IMR-90 (cell line): ENCODE data around the gene BHLHA9. TPM values are rescaled to one million over a fixed set of nuclear protein-coding genes. Genes with fewer than 3 reads are reported as not detected.

ENCODE experiments used
- ATAC-seq: fragments of 200-7000 bp; cut with Tn5 transposase; 2 replicates; pipeline ENCODE4 v1.9.1; 2020; ENCODE audit warnings: low read depth, mild to moderate bottlenecking, moderate library complexity
- BruUV-seq: library from RNA; stranded (reverse); fragments of 400-500 nt; replicated peaks from 2 replicates; lab custom pipeline; 2021; lab: Mats Ljungman, UMichigan
- CTCF ChIA-PET: fragments of 300-600 bp; formaldehyde crosslinking; extraction: SDS; loops from one replicate; lab custom pipeline; 2021; ENCODE audit warnings: antibody characterized with exemption; lab: Yijun Ruan, JAX
- POLR2A ChIA-PET: fragments of 300-600 bp; sonication (Branson Sonifier 250); formaldehyde crosslinking; loops from one replicate; lab custom pipeline; 2022; ENCODE audit warnings: antibody characterized with exemption; ENCODE audit not compliant: unreplicated experiment; lab: Charles Lee
- DNase-seq: peaks from one replicate; pipeline ENCODE4 v3.0.0; 2013
- H2AFZ ChIP-seq: replicated peaks from 2 replicates; pipeline ENCODE3; 2013; ENCODE audit warnings: low read length, mild to moderate bottlenecking; ENCODE audit not compliant: poor library complexity
- H2AK5ac ChIP-seq: 2 replicates; pipeline ENCODE4 v1.6.1; 2013; ENCODE audit warnings: low read depth, low read length, inconsistent platforms
- H2AK9ac ChIP-seq: replicated peaks from 2 replicates; pipeline ENCODE3; 2013; ENCODE audit warnings: mild to moderate bottlenecking, low read depth, low read length, moderate library complexity; ENCODE audit not compliant: poor library complexity
- H2BK120ac ChIP-seq: 2 replicates; pipeline ENCODE4 v1.6.1; 2013; ENCODE audit warnings: low read depth, low read length, inconsistent platforms
- H2BK15ac ChIP-seq: 3 replicates; pipeline ENCODE4 v1.6.1; 2013; ENCODE audit warnings: low read depth, low read length, inconsistent platforms
- H2BK20ac ChIP-seq: 2 replicates; pipeline ENCODE4 v1.6.1; 2013; ENCODE audit warnings: low read depth, mild to moderate bottlenecking, inconsistent platforms, low read length, moderate library complexity
- H2BK5ac ChIP-seq: 2 replicates; pipeline ENCODE4 v1.6.1; 2013; ENCODE audit warnings: mild to moderate bottlenecking, low read depth, low read length, inconsistent platforms; ENCODE audit not compliant: poor library complexity, severe bottlenecking
- H3K14ac ChIP-seq: replicated peaks from 2 replicates; pipeline ENCODE4 v1.6.1; 2013; ENCODE audit warnings: low read depth, low read length, inconsistent platforms
- H3K18ac ChIP-seq: 2 replicates; pipeline ENCODE4 v1.6.1; 2013; ENCODE audit warnings: low read depth, low read length, control low read depth
- H3K23ac ChIP-seq: 2 replicates; pipeline ENCODE4 v1.6.1; 2013; ENCODE audit warnings: low read depth, low read length, inconsistent platforms
- H3K27ac ChIP-seq: 2 replicates; pipeline ENCODE4 v1.5.1; 2013; ENCODE audit warnings: mild to moderate bottlenecking, control low read depth, low read length; ENCODE audit not compliant: insufficient read depth
- H3K27me3 ChIP-seq: 2 replicates; pipeline ENCODE4 v1.6.1; 2013; ENCODE audit warnings: low read length; ENCODE audit not compliant: control insufficient read depth, insufficient read depth
- H3K36me3 ChIP-seq: 2 replicates; pipeline ENCODE4 v1.6.1; 2013; ENCODE audit warnings: low read length, mixed read lengths; ENCODE audit not compliant: control insufficient read depth, insufficient read depth
- H3K4ac ChIP-seq: 2 replicates; pipeline ENCODE4 v1.6.1; 2013; ENCODE audit warnings: low read depth, low read length, inconsistent platforms
- H3K4me1 ChIP-seq: 2 replicates; pipeline ENCODE4 v1.6.1; 2013; ENCODE audit warnings: low read length, mixed read lengths; ENCODE audit not compliant: control insufficient read depth, insufficient read depth
- H3K4me2 ChIP-seq: 2 replicates; pipeline ENCODE4 v1.6.1; 2013; ENCODE audit warnings: low read depth, mild to moderate bottlenecking, control low read depth, low read length, moderate library complexity
- H3K4me3 ChIP-seq: 2 replicates; pipeline ENCODE4 v1.5.1; 2013; ENCODE audit warnings: low read depth, mild to moderate bottlenecking, control low read depth, low read length, moderate library complexity; ENCODE audit not compliant: insufficient read depth
- H3K56ac ChIP-seq: 2 replicates; pipeline ENCODE4 v1.6.1; 2013; ENCODE audit warnings: low read length, inconsistent platforms; ENCODE audit not compliant: insufficient read depth; ENCODE audit errors: extremely low read depth
- H3K79me1 ChIP-seq, 2 experiments: 2 replicates each; pipeline ENCODE4 v1.6.1; 2013; ENCODE audit warnings: low read length in 2 of 2, inconsistent platforms in 1 of 2, low read depth in 1 of 2
- H3K9ac ChIP-seq: 2 replicates; pipeline ENCODE4 v1.6.1; 2013; ENCODE audit warnings: low read depth, low read length, control low read depth
- H3K9me1 ChIP-seq: 2 replicates; pipeline ENCODE4 v1.6.1; 2013; ENCODE audit warnings: low read length, inconsistent platforms; ENCODE audit not compliant: insufficient read depth
- H3K9me3 ChIP-seq: 2 replicates; pipeline ENCODE4 v1.6.1; 2013; ENCODE audit warnings: low read length; ENCODE audit not compliant: control insufficient read depth, insufficient read depth
- H4K20me1 ChIP-seq: 2 replicates; pipeline ENCODE4 v1.6.1; 2013; ENCODE audit warnings: low read length, inconsistent platforms; ENCODE audit not compliant: insufficient read depth
- H4K5ac ChIP-seq: 2 replicates; pipeline ENCODE4 v1.6.1; 2013; ENCODE audit warnings: mild to moderate bottlenecking, low read depth, low read length, control low read depth
- H4K8ac ChIP-seq, 2 experiments: 2 replicates each; pipeline ENCODE4 v1.6.1; 2013; ENCODE audit warnings: low read depth in 2 of 2, low read length in 2 of 2, control low read depth in 1 of 2, inconsistent platforms in 1 of 2
- H4K91ac ChIP-seq: 2 replicates; pipeline ENCODE4 v1.6.1; 2013; ENCODE audit warnings: low read depth, low read length, inconsistent platforms; ENCODE audit not compliant: insufficient read depth
- CEBPB ChIP-seq: IDR thresholded peaks from 2 replicates; pipeline ENCODE4 v1.6.1; 2012; ENCODE audit warnings: low read depth, low read length, improper control_type of control experiment
- CHD1 ChIP-seq: IDR thresholded peaks from 2 replicates; pipeline ENCODE4 v1.6.1; 2012; ENCODE audit warnings: low read depth, low read length, improper control_type of control experiment
- CTCF ChIP-seq: conservative IDR thresholded peaks from 2 replicates; pipeline ENCODE4 v1.5.1; 2012; ENCODE audit warnings: mild to moderate bottlenecking, low read depth, low read length, improper control_type of control experiment
- ELK1 ChIP-seq: fragments of 150-350 bp; IDR thresholded peaks from 2 replicates; pipeline ENCODE4 v1.6.1; 2016; ENCODE audit warnings: low read depth, mild to moderate bottlenecking, low read length, moderate library complexity, borderline replicate concordance
- FOS ChIP-seq: fragments of 150-350 bp; IDR thresholded peaks from 2 replicates; pipeline ENCODE4 v1.6.1; 2016; ENCODE audit warnings: low read depth, low read length
- MAFK ChIP-seq: IDR thresholded peaks from 2 replicates; pipeline ENCODE4 v1.6.1; 2012; ENCODE audit warnings: low read depth, low read length, improper control_type of control experiment
- MXI1 ChIP-seq: IDR thresholded peaks from 2 replicates; pipeline ENCODE4 v1.6.1; 2012; ENCODE audit warnings: low read depth, mild to moderate bottlenecking, low read length, moderate library complexity, borderline replicate concordance
- NFE2L2 ChIP-seq: fragments of 150-350 bp; IDR thresholded peaks from 2 replicates; pipeline ENCODE4 v1.6.1; 2016; ENCODE audit warnings: low read depth, mild to moderate bottlenecking, low read length
- RAD21 ChIP-seq: IDR thresholded peaks from 2 replicates; pipeline ENCODE4 v1.6.1; 2012; ENCODE audit warnings: low read length, improper control_type of control experiment
- RCOR1 ChIP-seq: IDR thresholded peaks from 2 replicates; pipeline ENCODE4 v1.6.1; 2012; ENCODE audit warnings: mild to moderate bottlenecking, low read length, improper control_type of control experiment; ENCODE audit not compliant: insufficient replicate concordance
- RFX5 ChIP-seq: IDR thresholded peaks from 2 replicates; pipeline ENCODE4 v1.8.0; 2012; ENCODE audit warnings: low read depth, mild to moderate bottlenecking, low read length, moderate library complexity
- SMC3 ChIP-seq: fragments of 150-350 bp; IDR thresholded peaks from 2 replicates; pipeline ENCODE4 v1.6.1; 2016; ENCODE audit warnings: low read depth, mild to moderate bottlenecking, antibody characterized with exemption, low read length, moderate library complexity
- USF2 ChIP-seq: fragments of 150-350 bp; IDR thresholded peaks from 2 replicates; pipeline ENCODE4 v1.6.1; 2017; ENCODE audit warnings: mild to moderate bottlenecking, antibody characterized with exemption, low read length, low read depth
- WGBS, 2 experiments: methylation state at CpG; one replicate each; pipeline versions ENCODE4 v1.1.5 to v1.1.7; 2013; ENCODE audit warnings: missing lambda C conversion rate in 2 of 2; ENCODE audit not compliant: insufficient read length in 1 of 2; ENCODE audit errors: extremely low coverage in 2 of 2; 5-methylcytosine and 5-hydroxymethylcytosine counted together
- dilution Hi-C: fragments of 300-500 bp; cut with HindIII; formaldehyde crosslinking; loops from one replicate; pipeline ENCODE4 v1.14.3; 2018; ENCODE audit warnings: low sequenced_read_pairs; ENCODE audit not compliant: unreplicated experiment
- in situ Hi-C: fragments of 300-500 bp; cut with MboI; formaldehyde crosslinking; loops from 3 replicates; pipeline ENCODE4 v1.14.3; 2019; ENCODE audit warnings: low sequenced_read_pairs, inconsistent platforms, mixed read lengths
- intact Hi-C: fragments of 100-400 bp; cut with micrococcal nuclease; formaldehyde crosslinking; loops from 2 replicates; pipeline ENCODE4 v1.10.0; 2022
- polyA plus RNA-seq, 3 experiments: library from polyadenylated mRNA; depleted of rRNA; stranded (reverse); fragments of >200 nt; gene quantifications; 2 replicates each; pipeline ENCODE4 v1.2.3, GENCODE V29; 2012; ENCODE audit warnings: low replicate concordance in 1 of 3
- total RNA-seq: library from RNA; depleted of rRNA; stranded (reverse); fragments of >200 nt; gene quantifications from 2 replicates; pipeline ENCODE4 v1.2.3, GENCODE V29; 2012

Gene BHLHA9
- total and polyA plus RNA-seq, 2 of the 4 experiments (the other 2 are of a cell fraction): not detected

- H3K36me3 ChIP-seq: no peaks in the 10 kb centered on the region
- no peak overlapping the region for H2BK5ac ChIP-seq
- no peak overlapping the region for H2BK15ac ChIP-seq
- ATAC-seq (no peak), DNase-seq (no peak)
- H2AK9ac ChIP-seq: no peak overlapping the region
- TF ChIP-seq RCOR1: no peak
- TF ChIP-seq ELK1: no peak
- TF ChIP-seq USF2: no peak
- no peak for TF ChIP-seq RAD21
- no peak for TF ChIP-seq FOS
- no peak for TF ChIP-seq MXI1
- TF ChIP-seq RFX5: no peak
- TF ChIP-seq CHD1: no peak
- TF ChIP-seq CTCF: no peak
- no peak for TF ChIP-seq NFE2L2
- TF ChIP-seq SMC3: no peak
- no peak for TF ChIP-seq MAFK
- no peak for TF ChIP-seq CEBPB
- H3K27ac ChIP-seq: no peak overlapping the region
- no peak overlapping the region for H2AK5ac ChIP-seq
- no peak overlapping the region for H3K4me3 ChIP-seq
- no peak overlapping the region for H3K4me2 ChIP-seq
- no peak overlapping the region for H3K14ac ChIP-seq
- H3K9ac ChIP-seq: no peak overlapping the region
- H2BK120ac ChIP-seq: no peak overlapping the region
- intact Hi-C loops: no loop called here
- no peak overlapping the region for H2AFZ ChIP-seq
- no TSS peak for BruUV-seq
- H4K20me1 ChIP-seq: no peaks in the 10 kb centered on the region
- dilution Hi-C loops: no loop called here
- H3K23ac ChIP-seq: no peak overlapping the region
- H3K56ac ChIP-seq: no peak overlapping the region
- POLR2A ChIA-PET: no interaction called here
- no peak overlapping the region for H3K18ac ChIP-seq
- 80% methylated on average over 1 of the region's 18 CpGs; no CpG with 5 or more reads in 1 of the 2 experiments for WGBS, 2 experiments
- H3K4me1 ChIP-seq: peaks cover 3% of the 10 kb centered on the region
- H4K91ac ChIP-seq: no peak overlapping the region
- no peak overlapping the region for H4K8ac ChIP-seq
- peaks cover 35% of the 10 kb centered on the region for H3K27me3 ChIP-seq
- H4K5ac ChIP-seq: no peak overlapping the region
- in situ Hi-C loops: loop anchor here (5.0 kb wide), 2 partner anchors 61 to 246 kb away; partner anchors contain the start of gene INPP5K
- H3K9me1 ChIP-seq: no peaks in the 10 kb centered on the region
- no peak overlapping the region for H3K4ac ChIP-seq
- CTCF ChIA-PET: no interaction called here
- no peak overlapping the region for H2BK20ac ChIP-seq
- no peaks in the 10 kb centered on the region for H3K79me1 ChIP-seq
- H3K9me3 ChIP-seq: no peaks in the 10 kb centered on the region
Measured at GRCh38 chr17:1271441-1271840, 1.2 kb downstream of the BHLHA9 start.
